ENCODE measurements around the gene JMJD8.

Gene JMJD8

GRCh38 chr16:716768-717325, 32.7 kb upstream of the JMJD8 start:
- TF ChIP-seq, protein P1, sequence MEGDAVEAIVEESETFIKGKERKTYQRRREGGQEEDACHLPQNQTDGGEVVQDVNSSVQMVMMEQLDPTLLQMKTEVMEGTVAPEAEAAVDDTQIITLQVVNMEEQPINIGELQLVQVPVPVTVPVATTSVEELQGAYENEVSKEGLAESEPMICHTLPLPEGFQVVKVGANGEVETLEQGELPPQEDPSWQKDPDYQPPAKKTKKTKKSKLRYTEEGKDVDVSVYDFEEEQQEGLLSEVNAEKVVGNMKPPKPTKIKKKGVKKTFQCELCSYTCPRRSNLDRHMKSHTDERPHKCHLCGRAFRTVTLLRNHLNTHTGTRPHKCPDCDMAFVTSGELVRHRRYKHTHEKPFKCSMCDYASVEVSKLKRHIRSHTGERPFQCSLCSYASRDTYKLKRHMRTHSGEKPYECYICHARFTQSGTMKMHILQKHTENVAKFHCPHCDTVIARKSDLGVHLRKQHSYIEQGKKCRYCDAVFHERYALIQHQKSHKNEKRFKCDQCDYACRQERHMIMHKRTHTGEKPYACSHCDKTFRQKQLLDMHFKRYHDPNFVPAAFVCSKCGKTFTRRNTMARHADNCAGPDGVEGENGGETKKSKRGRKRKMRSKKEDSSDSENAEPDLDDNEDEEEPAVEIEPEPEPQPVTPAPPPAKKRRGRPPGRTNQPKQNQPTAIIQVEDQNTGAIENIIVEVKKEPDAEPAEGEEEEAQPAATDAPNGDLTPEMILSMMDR (conservative IDR thresholded peaks at IDR 0.05; ENCODE audit: low read depth, low read length) = no peak
- Histone ChIP-seq H3K4me2 (no peak overlapping the region), H3K4me1 (ENCODE audit: low read depth, poor library complexity, severe bottlenecking) (peaks cover 28% of the 10 kb centered on the region), H3K36me3 (ENCODE audit: insufficient read depth) (no peaks in the 10 kb centered on the region), H4K20me1 (ENCODE audit: insufficient read depth) (no peaks in the 10 kb centered on the region), H3K4me3 (IDR thresholded peaks at IDR 0.05; ENCODE audit: insufficient read depth, low read depth, low read length) (no peak overlapping the region), H3K27ac (no peak overlapping the region), H3K9ac (no peak overlapping the region), H2AFZ (ENCODE audit: low read depth) (no peak overlapping the region), H3K27me3 (ENCODE audit: insufficient read depth, low read depth) (peaks cover 40% of the 10 kb centered on the region), H3K79me2 (ENCODE audit: insufficient read depth, low read depth) (no peaks in the 10 kb centered on the region)

- Histone ChIP-seq H4K20me1 (ENCODE audit: insufficient read depth) (no peaks in the 10 kb centered on the region), H2AFZ (ENCODE audit: low read depth) (no peak overlapping the region), H3K4me2 (no peak overlapping the region), H3K4me3 (IDR thresholded peaks at IDR 0.05; ENCODE audit: insufficient read depth, low read depth, low read length) (no peak overlapping the region), H3K36me3 (ENCODE audit: insufficient read depth) (no peaks in the 10 kb centered on the region), H3K27ac (no peak overlapping the region), H3K27me3 (ENCODE audit: insufficient read depth, low read depth) (peaks cover 46% of the 10 kb centered on the region), H3K4me1 (ENCODE audit: low read depth, poor library complexity, severe bottlenecking) (peaks cover 29% of the 10 kb centered on the region), H3K9ac (no peak overlapping the region), H3K79me2 (ENCODE audit: insufficient read depth, low read depth) (no peaks in the 10 kb centered on the region)
- TF ChIP-seq, protein P1 (conservative IDR thresholded peaks at IDR 0.05; ENCODE audit: low read depth, low read length) = no peak
Observed at GRCh38 chr16:716200-716568, 32.0 kb upstream of the JMJD8 start.

- Histone ChIP-seq H3K4me1 (ENCODE audit: low read depth, poor library complexity, severe bottlenecking) (peaks cover 34% of the 10 kb centered on the region), H3K4me3 (IDR thresholded peaks at IDR 0.05; ENCODE audit: insufficient read depth, low read depth, low read length) (no peak overlapping the region), H3K27ac (no peak overlapping the region), H3K9ac (no peak overlapping the region), H3K79me2 (ENCODE audit: insufficient read depth, low read depth) (no peaks in the 10 kb centered on the region), H3K36me3 (ENCODE audit: insufficient read depth) (no peaks in the 10 kb centered on the region), H3K27me3 (ENCODE audit: insufficient read depth, low read depth) (peaks cover 52% of the 10 kb centered on the region), H2AFZ (ENCODE audit: low read depth) (no peak overlapping the region), H3K4me2 (no peak overlapping the region; the same call in 1 of the 2 replicates), H4K20me1 (ENCODE audit: insufficient read depth) (no peaks in the 10 kb centered on the region)
- TF ChIP-seq, protein P1 (conservative IDR thresholded peaks at IDR 0.05; ENCODE audit: low read depth, low read length) = no peak
Observed at GRCh38 chr16:715477-716199, 31.5 kb upstream of the JMJD8 start.

- Histone ChIP-seq H3K36me3 (ENCODE audit: insufficient read depth) (no peaks in the 10 kb centered on the region), H3K79me2 (ENCODE audit: insufficient read depth, low read depth) (no peaks in the 10 kb centered on the region), H2AFZ (ENCODE audit: low read depth) (no peak within 1 kb of the TSS), H3K4me1 (ENCODE audit: low read depth, poor library complexity, severe bottlenecking) (peaks cover 34% of the 10 kb centered on the region), H3K4me3 (IDR thresholded peaks at IDR 0.05; ENCODE audit: insufficient read depth, low read depth, low read length) (no peak within 1 kb of the TSS), H3K4me2 (no peak within 1 kb of the TSS; the same call in 1 of the 2 replicates), H3K27me3 (ENCODE audit: insufficient read depth, low read depth) (peaks cover 60% of the 10 kb centered on the region), H3K9ac (no peak within 1 kb of the TSS), H4K20me1 (ENCODE audit: insufficient read depth) (no peaks in the 10 kb centered on the region), H3K27ac (no peak within 1 kb of the TSS)
- TF ChIP-seq, protein P1 (conservative IDR thresholded peaks at IDR 0.05; ENCODE audit: low read depth, low read length) = no peak
Observed at GRCh38 chr16:714558-715476, 30.7 kb upstream of the JMJD8 start, which contains the start of gene METRN. Gene METRN, plus strand, starts transcription at chr16:715118. Its CDS starts 172 bp downstream, at chr16:715290.
